Peyer's patch (tissue), 4 donors: Measurements from ENCODE around the gene FAM237A. TPM values are rescaled to one million over a fixed set of nuclear protein-coding genes. Genes with fewer than 3 reads are reported as not detected.

ENCODE experiments used
- DNase-seq, 3 donors: peaks; one replicate each; pipeline ENCODE4 v3.0.0-alpha.2; 2017 to 2019
- H3K27ac ChIP-seq, 4 donors: fragments of 200-600 bp; sonication (generic); one replicate each; pipeline ENCODE4 v1.5.1; 2016 to 2019
- H3K27me3 ChIP-seq, 2 donors: fragments of 200-600 bp; sonication (generic); one replicate each; pipeline ENCODE4 v1.5.1; 2019
- H3K36me3 ChIP-seq, 3 donors: fragments of 200-600 bp; sonication (generic); one replicate each; pipeline ENCODE4 v1.5.1; 2016 to 2019
- H3K4me1 ChIP-seq, 4 donors: fragments of 200-600 bp; sonication (generic); one replicate each; pipeline ENCODE4 v1.5.1; 2016 to 2019
- H3K4me3 ChIP-seq, 4 donors: fragments of 200-600 bp; sonication (generic); 1 replicate in 3 of 4; 2 replicates in 1 of 4; pipeline ENCODE4 v1.5.1; 2016 to 2019; ENCODE audit warnings: mild to moderate bottlenecking in 1 of 4
- H3K9me3 ChIP-seq, 4 donors: fragments of 200-600 bp; sonication (generic); one replicate each; pipeline ENCODE4 v1.5.1; 2016 to 2019; ENCODE audit warnings: mild to moderate bottlenecking in 1 of 4
- CTCF ChIP-seq, 6 experiments: fragments of 450-650 bp in 4 of 6; fragments of 200-600 bp in 2 of 6; sonication (generic) in 1 of 6; IDR thresholded peaks; one replicate each; pipeline ENCODE4 v1.5.1; 2017 to 2019; ENCODE audit warnings: antibody characterized with exemption in 6 of 6, mild to moderate bottlenecking in 3 of 6, moderate library complexity in 1 of 6
- POLR2A ChIP-seq, 2 donors: fragments of 450-650 bp; IDR thresholded peaks; one replicate each; pipeline ENCODE4 v1.5.1; 2017; ENCODE audit warnings: antibody characterized with exemption in 2 of 2, mild to moderate bottlenecking in 2 of 2, moderate library complexity in 2 of 2
- total RNA-seq, 4 donors: library from RNA; depleted of rRNA; stranded (reverse); fragments of >200 nt; gene quantifications; one replicate each; pipeline ENCODE4 v1.1.0, GENCODE V29; 2016

The FAM237A gene
- total RNA-seq, 4 donors from 2014 or later, result not detected

GRCh38 chr2:206657087-206657486, 14.8 kb downstream of the FAM237A start:
- H3K9me3 ChIP-seq, result no peaks in the 10 kb centered on the region
- H3K4me1 ChIP-seq, result no peaks in the 10 kb centered on the region
- no peaks in the 10 kb centered on the region for H3K36me3 ChIP-seq
- H3K27ac ChIP-seq, result no peak overlapping the region
- H3K27me3 ChIP-seq, result no peaks in the 10 kb centered on the region
- no peak for TF ChIP-seq POLR2A (IDR thresholded peaks at IDR 0.05)
- TF ChIP-seq CTCF (IDR thresholded peaks at IDR 0.05), result no peak
- H3K4me3 ChIP-seq, result no peak overlapping the region
- DNase-seq, result no peak

GRCh38 chr2:206665251-206665650, 23.0 kb downstream of the FAM237A start:
- Histone ChIP-seq H3K27ac (no peak overlapping the region), H3K4me3 (no peak overlapping the region), H3K36me3 (no peaks in the 10 kb centered on the region), H3K9me3 (no peaks in the 10 kb centered on the region), H3K4me1 (no peaks in the 10 kb centered on the region), H3K27me3 (no peaks in the 10 kb centered on the region)
- no peak for TF ChIP-seq POLR2A (IDR thresholded peaks at IDR 0.05)
- no peak for DNase-seq

GRCh38 chr2:206670531-206671319, 28.4 kb downstream of the FAM237A start:
- no peaks in the 10 kb centered on the region for H3K27me3 ChIP-seq
- H3K27ac ChIP-seq, result no peak overlapping the region
- H3K36me3 ChIP-seq, result no peaks in the 10 kb centered on the region
- TF ChIP-seq CTCF (IDR thresholded peaks at IDR 0.05) (no peak), POLR2A (IDR thresholded peaks at IDR 0.05) (no peak)
- H3K4me1 ChIP-seq, result no peaks in the 10 kb centered on the region
- no peaks in the 10 kb centered on the region for H3K9me3 ChIP-seq
- no peak overlapping the region for H3K4me3 ChIP-seq
- no peak for DNase-seq

- Histone ChIP-seq H3K4me1 (no peaks in the 10 kb centered on the region), H3K27ac (no peak overlapping the region), H3K9me3 (no peaks in the 10 kb centered on the region), H3K36me3 (no peaks in the 10 kb centered on the region), H3K4me3 (no peak overlapping the region), H3K27me3 (no peaks in the 10 kb centered on the region)
- DNase-seq, result no peak
- TF ChIP-seq POLR2A (IDR thresholded peaks at IDR 0.05) (no peak), CTCF (IDR thresholded peaks at IDR 0.05) (no peak)
Measured at GRCh38 chr2:206683546-206683945, 41.3 kb downstream of the FAM237A start.

GRCh38 chr2:206688453-206688852, 46.2 kb downstream of the FAM237A start:
- Histone ChIP-seq H3K9me3 (no peaks in the 10 kb centered on the region), H3K27ac (no peak overlapping the region), H3K36me3 (no peaks in the 10 kb centered on the region), H3K4me1 (no peaks in the 10 kb centered on the region), H3K27me3 (no peaks in the 10 kb centered on the region), H3K4me3 (no peak overlapping the region)
- DNase-seq, result no peak
- TF ChIP-seq POLR2A (IDR thresholded peaks at IDR 0.05) (no peak), CTCF (IDR thresholded peaks at IDR 0.05) (no peak)

- no peak for TF ChIP-seq CTCF (IDR thresholded peaks at IDR 0.05)
- TF ChIP-seq POLR2A (IDR thresholded peaks at IDR 0.05), result no peak
Measured at GRCh38 chr2:206688990-206689389, 46.7 kb downstream of the FAM237A start.

More at GRCh38 chr2:206688990-206689389, 46.7 kb downstream of the FAM237A start:
- DNase-seq, result no peak
- Histone ChIP-seq H3K9me3 (no peaks in the 10 kb centered on the region), H3K36me3 (no peaks in the 10 kb centered on the region), H3K27ac (no peak overlapping the region), H3K4me1 (no peaks in the 10 kb centered on the region), H3K27me3 (no peaks in the 10 kb centered on the region), H3K4me3 (no peak overlapping the region)
